NCI-H748 treated with DMSO at 0.1 percent for 48 hours (cell line): Measurements from ENCODE around the gene PDGFRA.

Source experiments
- DNase-seq: peaks from one replicate; lab custom pipeline; 2025; lab: John Stamatoyannopoulos, UW

PDGFRA gene

GRCh38 chr4:54228961-54229501 is at the start of gene PDGFRA:
Gene PDGFRA (plus strand): TSS chr4:54229293. CDS start chr4:54258769, 29,476 bp downstream.
- DNase-seq = peak; percentile 70

- DNase-seq = no peak
Measured at GRCh38 chr4:54184581-54184980, 44.5 kb upstream of the PDGFRA start.

- no peak for DNase-seq
Measured at GRCh38 chr4:54185044-54185780, 43.9 kb upstream of the PDGFRA start.

- DNase-seq = no peak
Measured at GRCh38 chr4:54185866-54186265, 43.2 kb upstream of the PDGFRA start.

- DNase-seq = no peak
Measured at GRCh38 chr4:54186371-54186770, 42.7 kb upstream of the PDGFRA start.

- no peak for DNase-seq
Measured at GRCh38 chr4:54187148-54187547, 41.9 kb upstream of the PDGFRA start.

- no peak for DNase-seq
Measured at GRCh38 chr4:54189140-54189539, 40.0 kb upstream of the PDGFRA start.

- DNase-seq = no peak
Measured at GRCh38 chr4:54192811-54193210, 36.3 kb upstream of the PDGFRA start.

- no peak for DNase-seq
Measured at GRCh38 chr4:54197926-54198325, 31.2 kb upstream of the PDGFRA start.

- DNase-seq = no peak
Measured at GRCh38 chr4:54199919-54200318, 29.2 kb upstream of the PDGFRA start.

- DNase-seq = no peak
Measured at GRCh38 chr4:54209617-54210016, 19.5 kb upstream of the PDGFRA start.

GRCh38 chr4:54213001-54213400 is 16.1 kb upstream of the PDGFRA start:
- no peak for DNase-seq

GRCh38 chr4:54213761-54214160 is 15.3 kb upstream of the PDGFRA start:
- no peak for DNase-seq

- peak; percentile 1 for DNase-seq
Measured at GRCh38 chr4:54215379-54216077, 13.6 kb upstream of the PDGFRA start.

GRCh38 chr4:54217642-54218495 is 11.2 kb upstream of the PDGFRA start:
- peak; percentile 70 for DNase-seq

- no peak for DNase-seq
Measured at GRCh38 chr4:54218736-54219135, 10.4 kb upstream of the PDGFRA start.

- DNase-seq = no peak
Measured at GRCh38 chr4:54224996-54225597, 4.0 kb upstream of the PDGFRA start.

- no peak for DNase-seq
Measured at GRCh38 chr4:54225598-54226403, 3.3 kb upstream of the PDGFRA start.

GRCh38 chr4:54226404-54227255 is 2.5 kb upstream of the PDGFRA start:
- DNase-seq = no peak
